DMS 273 (cell line): ENCODE data around the gene CCT6B.
"Not testable (repeated sequence)": the region's sequence is repeated elsewhere in the genome, so short reads cannot be mapped to it uniquely, and the experiment has no call there.

Experiments
- DNase-seq: peaks from one replicate; lab custom pipeline; 2025; ENCODE audit not compliant: unreplicated experiment; lab: John Stamatoyannopoulos, UW

CCT6B gene

DNA sequence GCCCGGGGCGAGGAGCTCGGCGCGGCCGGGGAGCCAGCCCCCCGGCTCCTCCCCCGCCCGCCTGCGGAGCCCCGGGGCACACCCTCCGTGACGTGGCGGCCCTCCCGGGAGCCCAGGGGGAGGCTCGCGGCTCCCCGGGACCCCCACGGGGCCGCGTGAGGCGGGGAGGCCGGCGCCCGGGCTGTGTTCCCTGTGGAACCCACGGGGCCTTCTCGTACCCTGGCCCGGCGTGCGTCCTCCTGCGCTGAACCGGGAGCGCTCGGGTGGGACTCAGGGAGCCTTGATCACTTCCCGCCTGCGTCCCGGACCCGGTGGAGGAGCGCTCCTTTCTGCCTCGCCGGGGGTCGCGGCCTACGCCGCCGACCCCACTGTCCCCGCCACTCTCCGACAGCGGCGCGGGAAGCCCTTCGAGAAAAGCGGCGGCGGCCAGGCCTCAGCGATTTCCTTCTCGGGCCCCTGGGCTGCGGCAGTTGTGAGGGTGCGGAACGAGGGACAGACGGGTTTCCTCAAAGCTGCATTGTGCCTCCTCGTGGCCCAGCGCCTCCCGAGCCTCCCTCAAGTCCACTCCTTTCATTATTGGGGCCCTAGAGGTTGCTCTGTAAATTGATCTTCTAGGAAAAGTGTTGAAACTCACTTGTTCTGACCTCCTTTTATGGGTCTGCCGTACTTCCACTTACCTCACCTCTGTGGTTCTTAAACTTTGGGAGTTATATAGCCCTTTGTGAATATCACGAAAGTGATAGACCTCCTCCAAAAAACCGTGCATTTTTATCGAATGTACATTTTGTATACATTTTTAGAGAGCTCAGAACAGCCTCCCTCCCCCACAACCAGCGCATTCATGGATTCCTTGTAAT lies 19.6 kb upstream of the CCT6B start:
- peak; percentile 92 for DNase-seq

DNA sequence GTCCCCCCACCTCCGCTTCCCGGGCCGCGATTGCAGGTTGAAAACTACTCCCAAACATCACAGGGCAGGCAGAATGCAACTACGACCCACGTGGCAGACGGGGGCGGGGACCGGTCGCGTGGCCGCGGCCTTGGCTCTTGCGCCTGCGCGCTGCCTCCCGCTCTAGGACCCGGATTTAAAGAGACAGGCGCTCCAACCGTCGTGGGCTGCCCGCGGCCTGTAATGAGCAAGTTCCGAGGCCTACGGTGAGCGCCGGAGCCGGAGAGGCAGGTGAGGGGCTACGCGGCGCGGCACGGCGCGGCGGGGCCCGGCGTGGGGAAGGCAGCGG lies 19.1 kb upstream of the CCT6B start, which contains the start of gene LIG3:
TSS of gene LIG3 (plus strand) at position 160 of the 328 bp plus-strand sequence. CDS start 2,494 bp downstream, outside the sequence.
- peak; percentile 97 for DNase-seq

DNA sequence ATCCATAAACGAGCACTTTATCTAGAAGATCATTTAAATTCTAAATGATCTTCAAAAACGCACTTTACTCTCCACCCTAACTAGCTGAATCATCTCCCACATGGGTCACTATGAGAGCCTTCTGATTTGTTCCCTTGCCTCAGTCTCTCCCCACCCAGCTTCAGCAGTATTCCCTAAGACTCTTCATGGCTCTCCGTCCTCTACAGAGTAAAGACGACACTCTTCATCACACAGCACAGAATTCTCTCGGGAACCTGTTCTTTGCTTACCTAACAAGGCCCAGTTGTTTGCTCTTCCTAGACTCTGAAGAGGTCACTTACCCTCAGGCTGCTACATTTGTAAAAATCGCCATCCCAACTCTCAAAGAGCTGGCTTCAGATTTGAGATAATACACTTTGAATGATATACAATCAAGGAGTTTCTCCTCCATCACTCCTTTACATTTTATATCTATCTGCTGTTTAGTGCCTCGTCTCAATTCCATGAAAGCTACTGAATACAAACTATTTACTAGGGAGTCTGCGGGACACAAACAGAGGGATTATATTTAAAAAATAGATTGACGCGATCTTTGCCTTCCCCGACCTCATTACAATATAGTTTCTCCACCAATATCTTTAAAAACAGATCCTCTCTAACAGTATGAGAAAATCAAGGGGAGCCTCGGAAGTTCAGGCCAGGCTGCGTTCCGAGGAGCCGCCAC lies 18.5 kb upstream of the CCT6B start:
- DNase-seq, result peak; percentile 39

DNA sequence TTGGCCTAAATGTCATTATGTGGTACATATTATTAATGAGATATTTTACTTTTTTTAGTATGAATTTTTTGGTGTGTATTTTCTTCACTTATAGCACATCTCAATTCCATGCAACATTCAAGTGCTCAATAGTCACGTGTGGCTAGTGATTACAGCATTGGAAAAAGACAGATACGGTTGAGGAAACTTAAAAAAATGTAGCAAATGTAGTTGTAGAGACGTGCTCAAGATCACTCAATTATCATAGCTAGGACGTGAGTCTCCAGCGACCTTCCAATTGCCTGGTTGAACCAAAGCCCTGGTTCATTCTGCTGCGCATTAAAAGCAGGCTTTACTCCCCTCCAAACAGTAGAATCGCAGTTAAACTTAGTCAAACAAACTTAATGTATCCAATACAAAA lies 17.9 kb upstream of the CCT6B start:
- DNase-seq, result no peak

DNA sequence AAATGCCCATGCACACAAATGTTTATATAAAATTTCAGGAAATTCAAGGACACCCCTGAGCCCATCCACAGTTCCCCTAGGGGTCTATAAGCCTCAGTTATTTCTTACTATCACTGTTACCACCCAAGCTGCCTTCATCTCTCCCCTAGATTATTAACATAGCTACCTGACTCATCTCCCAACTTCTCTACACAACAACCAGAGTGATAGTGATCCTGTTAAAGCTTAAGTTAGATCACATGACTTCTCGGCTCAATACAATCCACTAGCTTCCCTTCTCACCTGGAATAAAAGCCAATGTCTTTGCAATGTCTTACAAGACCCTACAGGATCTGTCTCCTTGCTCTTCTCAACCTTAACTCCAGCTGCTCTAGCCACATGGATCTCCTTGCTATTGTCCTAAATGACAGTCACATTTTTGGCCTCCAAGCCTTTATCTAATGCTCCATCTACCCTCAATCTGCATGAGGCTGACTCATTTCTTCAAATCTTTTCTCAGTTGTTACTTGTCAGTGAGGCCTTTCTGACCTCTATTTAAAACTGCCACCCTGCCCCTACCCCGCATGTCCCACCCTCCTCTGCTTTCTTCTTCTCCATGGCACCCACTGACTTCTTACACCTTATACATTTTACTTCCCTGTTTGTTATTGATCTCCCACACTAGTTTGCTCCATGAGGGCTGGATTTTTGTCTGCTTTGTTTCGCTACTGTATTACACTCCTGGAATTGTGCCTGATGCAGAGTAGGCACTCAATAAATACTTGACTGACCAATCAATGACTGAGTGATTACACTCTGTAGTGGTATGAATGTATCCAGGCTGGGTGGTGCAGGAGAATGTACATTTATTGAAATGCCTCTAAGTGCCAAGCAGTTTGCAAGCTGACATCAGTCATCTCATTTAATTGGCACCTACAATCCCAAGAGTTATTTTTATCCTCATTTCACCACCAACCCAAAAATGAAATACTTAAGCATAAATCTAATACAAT lies 13.8 kb upstream of the CCT6B start:
- no peak for DNase-seq

DNA sequence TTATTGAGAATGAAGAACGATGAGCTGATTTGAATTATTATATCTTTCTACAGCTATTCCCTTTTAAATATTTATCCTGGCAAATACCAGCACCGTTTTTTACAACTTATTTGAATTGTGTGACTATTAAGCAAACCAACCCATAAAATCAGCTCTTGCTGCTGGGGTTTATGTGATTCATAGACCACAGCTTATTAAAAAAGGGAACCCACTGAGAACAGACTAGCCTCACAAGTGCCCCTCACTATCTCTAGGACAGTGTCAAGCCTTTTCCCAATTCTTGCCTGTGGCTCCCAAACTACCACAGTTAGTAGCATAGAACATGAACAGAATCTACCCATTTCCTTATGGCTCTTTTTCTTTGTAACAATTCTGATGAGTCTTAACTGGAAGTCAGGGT lies 12.9 kb upstream of the CCT6B start:
- DNase-seq, result no peak

DNA sequence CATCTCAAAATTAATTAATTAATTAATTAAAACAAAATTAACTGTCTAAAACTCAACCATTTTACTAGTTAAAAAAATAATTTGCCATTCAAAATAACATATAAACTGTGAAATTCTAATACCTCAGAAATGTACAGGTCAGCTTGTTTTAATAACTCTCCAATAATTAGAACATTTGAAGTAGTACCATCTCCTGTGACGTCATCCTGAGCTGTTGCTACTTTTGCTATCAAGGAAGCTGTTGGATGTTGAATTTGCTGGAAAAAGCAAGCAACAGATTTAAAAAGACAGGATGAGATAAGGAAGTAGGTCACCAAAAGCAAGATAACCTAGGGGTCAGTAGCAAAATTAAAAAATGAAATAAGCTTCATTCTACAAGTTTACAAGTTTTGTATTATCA lies 2.8 kb downstream of the CCT6B start:
- no peak for DNase-seq

DNA sequence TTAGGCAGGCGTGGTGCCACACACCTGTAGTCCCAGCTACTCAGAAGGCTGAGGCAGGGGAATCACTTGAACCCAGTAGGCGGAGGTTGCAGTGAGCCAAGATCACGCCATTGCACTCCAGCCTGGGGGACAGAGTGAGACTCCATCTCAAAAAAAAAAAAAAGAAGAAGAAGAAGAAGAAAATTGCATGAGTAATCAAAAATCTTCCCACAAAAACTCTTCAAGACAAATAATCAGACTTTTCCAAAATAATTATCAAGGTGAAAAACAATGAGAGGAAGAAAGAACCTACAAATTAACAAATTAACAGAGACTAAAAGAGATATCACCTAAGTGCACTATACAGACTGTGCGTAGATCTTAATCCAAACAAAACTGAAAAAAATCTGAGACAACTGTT lies 10.5 kb downstream of the CCT6B start:
- DNase-seq, result not testable (repeated sequence)

DNA sequence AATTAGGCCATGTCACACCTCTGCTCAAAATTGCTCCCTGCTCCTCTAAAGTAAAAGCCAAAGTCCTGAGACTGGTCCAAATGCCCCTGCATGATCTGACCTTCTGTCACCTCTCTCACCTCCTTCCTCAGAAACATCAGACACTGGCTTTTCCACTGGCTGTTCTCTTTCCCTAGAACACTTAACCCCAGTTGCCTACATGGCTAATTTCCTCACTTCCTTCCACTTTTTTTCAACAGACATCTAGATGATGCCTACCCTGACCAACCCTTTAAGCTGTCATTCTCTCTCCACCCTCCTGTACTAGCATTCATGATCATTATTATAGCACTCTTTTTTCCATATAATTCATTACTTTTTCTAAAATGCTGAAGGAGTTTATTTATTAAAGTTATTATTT lies 31.0 kb downstream of the CCT6B start:
- no peak for DNase-seq

DNA sequence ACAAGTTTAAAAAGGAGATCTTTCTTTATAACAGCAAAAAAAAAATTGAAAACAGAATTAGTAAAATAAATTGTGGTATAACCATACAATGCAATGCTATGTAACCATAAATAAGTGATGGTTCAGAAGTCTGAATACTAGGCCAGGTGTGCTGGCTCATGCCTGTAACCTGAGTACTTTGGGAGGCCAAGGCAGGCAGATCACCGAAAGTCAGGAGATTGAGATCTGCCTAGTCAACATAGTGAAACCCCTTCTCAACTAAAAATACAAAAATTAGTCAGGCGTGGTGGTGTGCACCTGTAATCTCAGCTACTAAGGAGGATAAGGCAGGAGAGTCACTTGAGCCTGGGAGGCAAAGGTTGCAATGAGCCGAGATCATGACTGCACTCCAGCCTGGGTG lies 34.6 kb downstream of the CCT6B start:
- no peak for DNase-seq

DNA sequence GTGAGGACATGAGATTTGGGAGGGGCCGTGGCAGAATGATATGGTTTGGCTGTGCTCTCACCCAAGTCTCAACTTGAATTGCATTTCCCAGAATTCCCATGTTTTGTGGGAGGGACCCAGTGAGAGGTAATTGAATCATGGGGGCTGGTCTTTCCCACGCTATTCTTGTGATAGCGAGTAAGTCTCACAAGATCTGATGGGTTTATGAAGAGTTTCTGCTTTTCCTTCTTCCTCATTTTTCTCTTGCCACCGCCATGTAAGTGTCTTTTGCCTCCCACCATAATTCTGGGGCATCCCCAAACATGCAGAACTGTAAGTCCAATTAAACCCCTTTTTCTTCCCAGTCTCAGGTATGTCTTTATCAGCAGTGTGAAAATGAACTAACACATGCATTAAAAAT lies 40.6 kb downstream of the CCT6B start:
- no peak for DNase-seq

DNA sequence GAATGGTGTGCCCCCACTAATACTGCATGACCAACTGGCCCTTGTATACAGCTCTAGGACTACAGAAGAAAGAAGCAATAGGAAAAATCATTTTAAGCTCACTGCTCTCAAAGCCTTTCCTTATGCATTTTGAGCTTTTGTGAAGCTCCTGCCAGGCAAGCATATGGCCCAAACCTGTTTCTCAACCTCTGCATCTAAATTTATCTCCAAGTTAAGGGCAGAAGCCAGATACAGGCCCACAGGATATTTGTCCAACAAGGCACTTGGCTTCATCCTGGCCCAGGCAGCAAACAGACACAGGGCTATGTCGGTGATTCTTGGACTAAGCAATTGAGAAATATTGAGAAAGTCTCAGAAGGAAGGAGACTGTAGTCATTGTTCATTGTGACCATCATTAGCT lies 43.9 kb downstream of the CCT6B start:
- DNase-seq, result no peak

DNA sequence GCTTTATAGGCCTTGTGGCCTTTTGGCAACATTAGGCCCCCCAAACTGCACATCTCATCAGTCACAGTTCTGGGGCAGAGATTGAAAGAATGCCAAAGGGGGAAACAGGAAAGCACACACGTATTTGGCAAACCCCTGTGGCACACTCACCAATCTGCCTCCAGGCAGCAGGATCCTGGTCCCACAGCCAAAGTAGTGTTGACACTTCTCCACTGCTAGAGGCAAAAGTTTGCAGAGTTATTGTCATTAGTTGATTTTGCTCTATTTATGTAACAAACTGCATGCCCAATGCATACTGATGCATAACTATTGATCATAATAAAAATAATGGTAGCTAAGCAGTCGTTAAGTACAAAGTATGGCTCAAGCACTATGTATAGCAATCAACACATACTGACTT lies 45.1 kb downstream of the CCT6B start:
- no peak for DNase-seq

DNA sequence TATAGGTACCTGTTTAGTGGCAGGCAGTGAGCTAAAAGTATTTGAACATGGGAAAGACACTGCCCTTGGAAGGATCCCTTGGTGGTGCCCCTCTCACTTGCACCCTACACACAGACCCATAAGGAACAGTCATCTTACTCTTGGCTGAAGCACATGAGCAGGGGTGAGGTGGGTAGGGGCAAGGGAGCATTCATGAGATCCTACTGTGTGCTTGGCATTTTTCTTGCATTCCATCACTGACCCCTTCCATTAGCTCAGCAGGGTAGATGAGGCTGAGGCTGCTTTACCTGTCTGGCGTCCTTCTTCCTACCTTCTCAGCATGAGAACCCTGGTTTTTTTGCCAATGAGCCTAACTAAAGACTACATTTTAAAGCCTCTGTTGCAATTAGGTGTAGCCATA lies 48.3 kb downstream of the CCT6B start:
- no peak for DNase-seq

DNA sequence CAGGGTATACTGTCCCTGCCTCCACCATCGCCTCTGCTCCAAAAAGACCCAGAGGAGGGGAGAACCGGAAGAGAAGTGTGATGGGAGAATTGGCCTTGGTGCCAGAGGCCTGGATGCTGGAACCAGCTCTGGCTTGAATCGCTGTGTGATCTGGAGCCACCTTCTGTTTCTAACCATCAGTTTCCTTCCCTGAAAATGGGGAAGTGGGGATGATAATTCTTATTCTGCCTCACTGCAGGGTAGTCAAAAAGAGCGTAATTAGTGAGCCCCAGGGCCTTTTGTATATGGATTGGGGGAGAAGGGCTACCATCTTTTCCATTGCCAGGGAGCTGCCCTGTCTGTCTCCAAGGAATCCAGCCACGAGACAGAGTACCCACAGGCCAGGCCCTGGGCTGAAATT lies 52.2 kb downstream of the CCT6B start:
- DNase-seq, result no peak

DNA sequence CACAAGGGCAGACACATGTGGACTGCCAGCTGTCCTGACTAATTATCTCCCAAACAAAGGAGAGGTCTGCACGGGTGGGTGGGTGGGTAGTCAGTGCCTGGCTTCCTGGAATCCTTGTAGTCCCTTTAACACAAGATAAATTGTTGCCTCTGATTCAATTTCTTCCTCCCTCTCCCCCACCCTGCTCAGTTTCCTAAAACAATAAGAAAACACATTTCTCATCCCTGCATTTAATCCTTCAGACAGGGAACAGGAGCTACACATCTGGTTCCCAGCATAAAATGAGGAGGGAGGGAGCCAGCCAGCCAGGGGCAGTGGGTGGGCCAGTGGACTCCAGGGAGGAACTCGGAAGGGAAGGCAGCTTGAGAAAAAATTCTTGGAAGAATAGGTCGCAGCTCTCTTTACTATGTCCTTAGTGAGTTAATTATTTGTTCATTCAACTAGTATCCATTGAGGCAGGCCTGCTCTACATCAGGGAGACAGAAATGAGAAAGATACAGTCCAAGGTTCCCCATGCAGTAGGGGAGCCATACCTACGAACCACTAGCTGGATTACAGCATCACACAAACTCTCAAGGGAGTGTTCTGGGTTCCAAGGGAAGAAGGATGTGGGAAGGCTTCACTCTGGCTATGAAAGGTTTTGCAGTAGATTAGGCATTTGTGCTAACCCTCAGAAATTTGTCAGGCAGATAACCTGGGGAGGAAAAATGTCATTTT lies 58.3 kb downstream of the CCT6B start:
- DNase-seq, result no peak

DNA sequence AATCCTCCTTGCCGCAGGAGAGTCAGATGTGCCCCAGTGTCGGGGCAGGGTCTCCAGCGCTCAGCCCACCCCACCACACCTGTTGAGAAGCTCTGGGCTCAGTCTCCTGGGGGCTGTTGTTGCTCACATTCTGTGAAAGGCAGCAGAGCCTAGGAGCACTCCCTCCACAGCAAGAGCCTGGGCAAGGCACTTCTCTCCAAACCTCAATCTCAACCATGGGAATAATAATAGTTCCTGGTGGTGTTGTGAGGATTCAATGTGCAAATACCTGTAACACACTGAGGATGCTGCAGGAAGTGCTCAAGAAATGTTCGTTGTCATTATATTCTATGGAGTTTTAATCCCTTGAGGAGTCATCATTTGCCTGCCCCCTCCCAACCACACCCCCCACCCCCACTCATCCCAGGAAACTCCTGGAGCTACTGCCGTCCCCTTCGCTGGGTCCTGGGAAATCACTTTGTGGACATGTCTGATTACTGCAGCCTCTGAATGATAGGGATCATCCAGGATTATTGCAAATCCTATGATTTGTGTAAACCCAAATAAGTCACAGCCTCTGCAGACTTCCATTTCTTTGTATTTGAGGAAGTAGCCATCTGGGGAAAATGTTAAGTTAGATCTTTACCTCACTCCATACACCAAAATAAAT lies 61.5 kb downstream of the CCT6B start:
- DNase-seq, result no peak

DNA sequence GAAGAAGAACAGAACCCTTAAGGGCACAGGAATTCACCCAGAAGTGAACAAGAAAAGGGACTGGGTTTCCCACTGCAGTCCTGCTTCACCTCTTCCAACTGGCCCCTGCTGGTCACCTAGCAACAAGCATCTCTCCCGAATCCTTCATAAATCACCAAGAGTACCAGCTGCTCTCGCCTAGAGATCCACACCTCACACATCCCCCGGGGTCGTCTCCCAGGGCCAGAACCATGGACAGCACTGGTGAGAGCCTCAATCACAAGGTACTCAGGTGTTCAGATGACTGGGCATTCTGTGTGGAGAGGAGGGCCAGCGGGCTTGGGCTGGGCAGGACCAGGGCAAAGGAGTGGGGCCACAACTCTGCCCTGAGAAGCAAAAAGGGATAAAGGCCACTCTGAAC lies 65.9 kb downstream of the CCT6B start:
- DNase-seq, result peak; percentile 8

DNA sequence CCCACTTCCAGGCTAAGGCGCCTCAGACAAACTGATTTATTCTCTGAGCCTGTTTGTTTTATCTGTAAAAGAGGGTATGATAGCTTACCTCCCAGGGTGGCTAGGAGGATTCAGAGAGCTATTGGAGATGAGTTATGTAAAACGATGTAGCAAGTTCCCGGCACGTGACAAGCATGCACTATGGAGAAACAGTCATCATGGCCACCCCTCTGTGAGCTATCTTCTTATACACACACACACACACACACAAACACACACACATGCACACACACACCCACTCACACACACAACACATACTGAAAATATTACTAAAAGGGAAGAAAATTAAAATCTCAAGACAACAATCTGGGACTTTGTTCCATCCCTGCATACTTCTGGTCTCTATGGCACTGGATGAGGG lies 66.3 kb downstream of the CCT6B start:
- no peak for DNase-seq
